KG1 (cell line): ENCODE measurements around the gene CRABP1.

Source experiments
- DNase-seq: peaks from one replicate; lab custom pipeline; 2025; lab: John Stamatoyannopoulos, UW

The CRABP1 gene

GRCh38 chr15:78317145-78317836, 22.9 kb upstream of the CRABP1 start:
- DNase-seq = no peak

- no peak for DNase-seq
These were observed 20.6 kb upstream of the CRABP1 start for GRCh38 chr15:78319588-78319987.

- DNase-seq = no peak
These were observed 20.0 kb upstream of the CRABP1 start for GRCh38 chr15:78320183-78320582.

- no peak for DNase-seq
These were observed 19.0 kb upstream of the CRABP1 start for GRCh38 chr15:78321041-78321570.

GRCh38 chr15:78321786-78322185, 18.4 kb upstream of the CRABP1 start:
- DNase-seq = no peak

- DNase-seq = no peak
These were observed 17.9 kb upstream of the CRABP1 start for GRCh38 chr15:78322243-78322642.

GRCh38 chr15:78322724-78323521, 17.2 kb upstream of the CRABP1 start:
- no peak for DNase-seq

- no peak for DNase-seq
These were observed 16.5 kb upstream of the CRABP1 start for GRCh38 chr15:78323693-78324092.

GRCh38 chr15:78324144-78324543, 16.0 kb upstream of the CRABP1 start:
- no peak for DNase-seq

- no peak for DNase-seq
These were observed 14.9 kb upstream of the CRABP1 start for GRCh38 chr15:78325092-78325843.

- no peak for DNase-seq
These were observed 12.7 kb upstream of the CRABP1 start for GRCh38 chr15:78327466-78327865.

- DNase-seq = no peak
These were observed 10.5 kb upstream of the CRABP1 start for GRCh38 chr15:78329625-78330024.

- no peak for DNase-seq
These were observed 5.3 kb upstream of the CRABP1 start for GRCh38 chr15:78334845-78335244.

GRCh38 chr15:78335985-78336384, 4.2 kb upstream of the CRABP1 start:
- DNase-seq = no peak

- no peak for DNase-seq
These were observed 1.4 kb upstream of the CRABP1 start for GRCh38 chr15:78338781-78339180.

- no peak for DNase-seq
These were observed 594 bp upstream of the CRABP1 start for GRCh38 chr15:78339559-78339958.

- no peak for DNase-seq
These were observed 1.2 kb downstream of the CRABP1 start for GRCh38 chr15:78341057-78341987.

GRCh38 chr15:78342021-78342420, 1.9 kb downstream of the CRABP1 start:
- no peak for DNase-seq

GRCh38 chr15:78343276-78344060, 3.3 kb downstream of the CRABP1 start:
- DNase-seq = no peak

- DNase-seq = no peak
These were observed 5.4 kb downstream of the CRABP1 start for GRCh38 chr15:78345396-78346125.
